Lung (tissue), 16 donors: ENCODE measurements around the gene PCP2. TPM values are rescaled to one million over a fixed set of nuclear protein-coding genes. Genes with fewer than 3 reads are reported as not detected.
A peak's percentile ranks its signal among the peaks of the same experiment; 100 is the strongest.

ENCODE experiments used
- ATAC-seq: fragments of 200-7000 bp; cut with Tn5 transposase; one replicate; pipeline ENCODE4 v1.9.1; 2020; ENCODE audit warnings: moderate number of reproducible peaks; ENCODE audit not compliant: insufficient read depth, low FRiP score
- DNase-seq, 3 donors: peaks; one replicate each; pipeline ENCODE4 v3.0.0-alpha.2; 2013 to 2017
- H3K27ac ChIP-seq, 2 donors: one replicate each; pipeline ENCODE4 v1.5.1; 2013; ENCODE audit warnings: mild to moderate bottlenecking in 2 of 2, moderate library complexity in 2 of 2, control low read depth in 1 of 2, inconsistent platforms in 1 of 2, low read depth in 1 of 2, low read length in 1 of 2
- H3K27me3 ChIP-seq, 3 donors: one replicate each; pipeline ENCODE4 v1.5.1; 2013; ENCODE audit warnings: low read length in 2 of 3; ENCODE audit not compliant: control insufficient read depth in 3 of 3, insufficient read depth in 3 of 3
- H3K36me3 ChIP-seq, 4 donors: one replicate each; pipeline ENCODE4 v1.5.1; 2013; ENCODE audit warnings: low read length in 4 of 4, mild to moderate bottlenecking in 1 of 4, moderate library complexity in 1 of 4; ENCODE audit not compliant: control insufficient read depth in 4 of 4, insufficient read depth in 4 of 4
- H3K4me1 ChIP-seq, 5 donors: one replicate each; pipeline ENCODE4 v1.5.1; 2013; ENCODE audit warnings: low read length in 5 of 5, mild to moderate bottlenecking in 2 of 5, moderate library complexity in 1 of 5; ENCODE audit not compliant: control insufficient read depth in 5 of 5, insufficient read depth in 5 of 5
- H3K4me3 ChIP-seq: one replicate; pipeline ENCODE4 v1.5.1; 2013; ENCODE audit warnings: mild to moderate bottlenecking, control low read depth, moderate library complexity
- H3K9ac ChIP-seq, 2 donors: one replicate each; pipeline ENCODE4 v1.5.1; 2013; ENCODE audit warnings: low read length in 2 of 2, control low read depth in 1 of 2; ENCODE audit not compliant: insufficient read depth in 1 of 2
- H3K9me3 ChIP-seq, 4 donors: one replicate each; pipeline ENCODE4 v1.5.1; 2013; ENCODE audit warnings: low read length in 3 of 4, mild to moderate bottlenecking in 1 of 4, moderate library complexity in 1 of 4; ENCODE audit not compliant: control insufficient read depth in 4 of 4, insufficient read depth in 3 of 4
- CTCF ChIP-seq: IDR thresholded peaks from 2 replicates; pipeline ENCODE4 v1.5.1; 2012; ENCODE audit warnings: mild to moderate bottlenecking; ENCODE audit errors: control extremely low read depth, extremely low read depth
- WGBS, 2 donors: extraction: QIAGEN DNeasy Blood & Tissue Kit; methylation state at CpG; one replicate each; pipeline ENCODE4 v1.1.7; 2013; 5-methylcytosine and 5-hydroxymethylcytosine counted together
- long read RNA-seq, 5 donors: transcript quantifications; one replicate each; lab custom pipeline, GENCODE V29; 2026
- polyA plus RNA-seq, 2 donors: library from polyadenylated mRNA; stranded (reverse); fragments of 200-250 nt; gene quantifications; one replicate each; pipeline ENCODE4 v1.2.1, GENCODE V29; 2013
- total RNA-seq, 2 donors: library from RNA; depleted of rRNA in 1 of 2; stranded (reverse); fragments of >200 nt in 1 of 2; gene quantifications; one replicate each; pipeline ENCODE4 v1.2.1, GENCODE V29; 2014 to 2021
- donor health status: control.
- donor health status: control.
- donor health status: Bipolar disorder and iron deficiency.
- donor health status: healthy.
- donor health status: DM: yes; HTN: yes; CAD: no.

PCP2 gene
- total RNA-seq = 1 to 10 TPM in 1 of 2 donors, under 1 TPM in 1; 0.60 to 2.1 TPM
- polyA plus RNA-seq = 1 to 10 TPM; 1.8 to 4.4 TPM
- long read RNA-seq, donor 1 = 0 reads
- long read RNA-seq, donor 2 = 0 reads
- long read RNA-seq, donor 3, partial matches to known transcripts = 0 of 2 reads
- long read RNA-seq, donor 3, other reads (novel, unspliced or antisense) = 0 of 2 reads
- long read RNA-seq, donor 4 = 0 reads
- long read RNA-seq, donor 5, partial matches to known transcripts = 19 of 143 reads
- long read RNA-seq, donor 5, other reads (novel, unspliced or antisense) = 124 of 143 reads

DNA sequence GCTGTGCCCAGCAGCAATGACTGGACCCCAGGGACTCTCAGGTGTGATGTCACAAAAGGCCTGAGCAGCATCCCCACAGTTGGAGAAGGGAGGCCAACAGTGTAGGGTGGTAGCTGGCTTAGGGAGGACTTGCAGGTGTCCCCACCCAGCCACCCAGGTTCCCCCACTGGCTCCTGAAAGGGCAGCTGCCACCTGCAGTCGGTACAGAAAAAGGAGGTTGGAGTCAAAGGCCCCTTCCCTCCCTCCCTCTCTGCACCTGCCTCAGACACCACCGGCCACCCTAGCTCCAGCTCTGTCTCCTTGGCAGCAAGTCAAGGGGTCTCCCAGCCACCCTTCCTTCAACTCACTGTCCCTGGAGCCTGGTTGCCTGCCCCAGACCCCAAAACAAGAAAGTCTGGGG lies at the start of gene PCP2:
PCP2 (minus strand) TSS at position 22 of the 400 bp plus-strand sequence. CDS start 262 bp downstream, outside the sequence.
- Histone ChIP-seq H3K4me1 (peaks cover 2 to 15% (median 7%) of the 10 kb centered on the region in 5 donors), H3K9ac (no peak within 1 kb of the TSS), H3K27me3 (peaks cover 0 to 3% (median 0%) of the 10 kb centered on the region in 3 donors), H3K36me3 (peaks cover 0 to 10% (median 2%) of the 10 kb centered on the region in 4 donors), H3K4me3 (no peak within 1 kb of the TSS), H3K9me3 (no peaks in the 10 kb centered on the region), H3K27ac (no peak within 1 kb of the TSS)
- TF ChIP-seq CTCF = no peak
- ATAC-seq = no peak
- WGBS, 2 donors = 58 to 62% methylated on average over 2 of the region's 2 CpGs
- no peak for DNase-seq

GRCh38 chr19:7682175-7682855 lies 48.8 kb upstream of the PCP2 start:
- peak in 2 of 3 donors; percentile 38 to 60 for DNase-seq
- TF ChIP-seq CTCF = no peak
- peaks cover 0 to 4% (median 3%) of the 10 kb centered on the region in 3 donors for H3K27me3 ChIP-seq
- peak overlapping the region in 1 of 2 donors; percentile 42 for H3K9ac ChIP-seq
- H3K36me3 ChIP-seq = peaks cover 0 to 16% (median 6%) of the 10 kb centered on the region in 4 donors
- no peaks in the 10 kb centered on the region for H3K9me3 ChIP-seq
- peaks cover 0 to 12% (median 4%) of the 10 kb centered on the region in 5 donors for H3K4me1 ChIP-seq
- ATAC-seq = no peak
- WGBS, 2 donors = 84 to 86% methylated on average over 71 to 74 of the region's 74 CpGs
- no peak overlapping the region for H3K4me3 ChIP-seq
- H3K27ac ChIP-seq = peak overlapping the region in 1 of 2 donors; percentile 61

GRCh38 chr19:7681340-7682174 lies 48.0 kb upstream of the PCP2 start:
- TF ChIP-seq CTCF = peak; percentile 47
- peak overlapping the region; percentile 89 to 90 for H3K27ac ChIP-seq
- no peaks in the 10 kb centered on the region for H3K9me3 ChIP-seq
- peaks cover 0 to 16% (median 6%) of the 10 kb centered on the region in 4 donors for H3K36me3 ChIP-seq
- ATAC-seq (peak; percentile 56), DNase-seq (peak; percentile 81 to 87 (median 82))
- peaks cover 0 to 8% (median 4%) of the 10 kb centered on the region in 3 donors for H3K27me3 ChIP-seq
- peaks cover 0 to 12% (median 4%) of the 10 kb centered on the region in 5 donors for H3K4me1 ChIP-seq
- H3K4me3 ChIP-seq = peak overlapping the region; percentile 97
- WGBS, 2 donors = 1 to 4% methylated on average over 43 of the region's 43 CpGs
- H3K9ac ChIP-seq = peak overlapping the region; percentile 42 to 68
